Spleen (tissue), 11 donors: Measurements from ENCODE around the gene UGT1A4. TPM values are rescaled to one million over a fixed set of nuclear protein-coding genes. Genes with fewer than 3 reads are reported as not detected.

ENCODE experiments used
- DNase-seq: peaks from one replicate; pipeline ENCODE4 v3.0.0-alpha.2; 2020
- H3K27ac ChIP-seq, 8 donors: fragments of 200-600 bp; sonication (generic) in 7 of 8; 1 replicate in 4 of 8; 2 replicates in 4 of 8; pipeline versions ENCODE4 v1.5.0 to v1.8.0; 2016 to 2021; ENCODE audit warnings: inconsistent platforms in 4 of 8, mild to moderate bottlenecking in 4 of 8, moderate library complexity in 1 of 8
- H3K27me3 ChIP-seq, 7 donors: fragments of 200-600 bp; sonication (generic) in 6 of 7; replicated peaks in 1 of 7; 1 replicate in 4 of 7; 2 replicates in 3 of 7; pipeline versions ENCODE4 v1.5.0 to v1.8.0; 2016 to 2021; ENCODE audit warnings: inconsistent platforms in 3 of 7, mild to moderate bottlenecking in 1 of 7
- H3K36me3 ChIP-seq, 6 donors: fragments of 200-600 bp; sonication (generic) in 5 of 6; 1 replicate in 4 of 6; 2 replicates in 2 of 6; pipeline versions ENCODE4 v1.5.0 to v1.8.0; 2016 to 2021; ENCODE audit warnings: inconsistent platforms in 2 of 6
- H3K4me1 ChIP-seq, 6 donors: fragments of 200-600 bp; sonication (generic) in 5 of 6; 1 replicate in 3 of 6; 2 replicates in 3 of 6; pipeline versions ENCODE4 v1.5.0 to v1.8.0; 2016 to 2021; ENCODE audit warnings: inconsistent platforms in 3 of 6
- H3K4me3 ChIP-seq, 8 donors: fragments of 200-600 bp; sonication (generic) in 7 of 8; 1 replicate in 4 of 8; 2 replicates in 4 of 8; pipeline versions ENCODE4 v1.5.0 to v1.8.0; 2016 to 2021; ENCODE audit warnings: inconsistent platforms in 4 of 8, mild to moderate bottlenecking in 4 of 8, moderate library complexity in 2 of 8
- H3K9me3 ChIP-seq, 8 donors: fragments of 200-600 bp; sonication (generic) in 7 of 8; 1 replicate in 4 of 8; 2 replicates in 4 of 8; pipeline versions ENCODE4 v1.5.0 to v1.8.0; 2016 to 2021; ENCODE audit warnings: inconsistent platforms in 4 of 8
- CTCF ChIP-seq, 11 experiments: fragments of 200-600 bp in 7 of 11; fragments of 450-650 bp in 4 of 11; sonication (generic) in 4 of 11; IDR thresholded peaks in 8 of 11; conservative IDR thresholded peaks in 3 of 11; 1 replicate in 7 of 11; 2 replicates in 4 of 11; pipeline versions ENCODE4 v1.4.0 to v1.8.0; 2016 to 2021; ENCODE audit warnings: antibody characterized with exemption in 11 of 11, inconsistent platforms in 4 of 11, mild to moderate bottlenecking in 1 of 11
- POLR2A ChIP-seq, 3 donors: fragments of 450-650 bp; IDR thresholded peaks; one replicate each; pipeline ENCODE4 v1.5.1; 2017; ENCODE audit warnings: antibody characterized with exemption in 3 of 3, mild to moderate bottlenecking in 1 of 3
- POLR2AphosphoS5 ChIP-seq, 3 donors: sonication (generic); formaldehyde crosslinking; IDR thresholded peaks; one replicate each; pipeline ENCODE4 v1.5.1; 2017; ENCODE audit warnings: antibody characterized with exemption in 3 of 3
- WGBS, 5 donors: extraction: QIAGEN DNeasy Blood & Tissue Kit in 3 of 5; methylation state at CpG; one replicate each; pipeline versions ENCODE4 v1.1.5 to v1.1.7; 2013 to 2018; 5-methylcytosine and 5-hydroxymethylcytosine counted together
- intact Hi-C: fragments of 100-400 bp; cut with DNase I; formaldehyde crosslinking; loops from one replicate; pipeline ENCODE4 v1.15.0; 2023; ENCODE audit warnings: low total_unique reads
- polyA plus RNA-seq, 3 donors: library from polyadenylated mRNA; stranded (reverse); fragments of 200-250 nt; gene quantifications; one replicate each; pipeline ENCODE4 v1.2.1, GENCODE V29; 2013
- total RNA-seq, 7 donors: library from RNA; depleted of rRNA in 3 of 7; stranded (reverse); fragments of >200 nt in 3 of 7; fragmentation: NEBNext Ultra II Directional in 4 of 7; extraction: Animal tissue kit (Norgen Biotek cat#: 25700) in 4 of 7; gene quantifications; one replicate each; pipeline versions ENCODE4 v1.1.0 to v1.2.1, GENCODE V29; 2016 to 2021
- donor health status: healthy with polysubstance abuse.
- donor health status: DM: no; HTN: no; CAD: no; lungs with moderate emphysema.
- donor health status: DM: no; HTN: no; CAD: no.
- donor health status: Bipolar disorder and iron deficiency.
- donor health status: healthy.
- donor health status: DM: no; HTN: no; CAD: no.
- donor health status: DM: yes; HTN: yes; CAD: no.

The UGT1A4 gene
- total and polyA plus RNA-seq, 10 donors, result not detected

GRCh38 chr2:233766416-233766815, 47.9 kb downstream of the UGT1A4 start:
- intact Hi-C loops, result no loop called here
- DNase-seq, result no peak
- Histone ChIP-seq H3K4me1 (no peaks in the 10 kb centered on the region), H3K4me3 (no peak overlapping the region), H3K36me3 (no peaks in the 10 kb centered on the region), H3K27ac (no peak overlapping the region), H3K27me3 (peaks cover 0 to 29% (median 0%) of the 10 kb centered on the region in 7 donors), H3K9me3 (no peaks in the 10 kb centered on the region)
- 74 to 81% (median 80%) methylated on average over 4 of the region's 4 CpGs for WGBS, 5 donors
- TF ChIP-seq POLR2A (IDR thresholded peaks at IDR 0.05), result no peak

GRCh38 chr2:233768076-233768475, 49.5 kb downstream of the UGT1A4 start:
- Histone ChIP-seq H3K36me3 (no peaks in the 10 kb centered on the region), H3K4me3 (no peak overlapping the region), H3K27ac (no peak overlapping the region), H3K4me1 (no peaks in the 10 kb centered on the region), H3K27me3 (peaks cover 0 to 29% (median 0%) of the 10 kb centered on the region in 7 donors), H3K9me3 (no peaks in the 10 kb centered on the region)
- no peak for DNase-seq
- 73 to 82% (median 76%) methylated on average over 4 of the region's 4 CpGs for WGBS, 5 donors
- intact Hi-C loops, result no loop called here
- TF ChIP-seq POLR2A (IDR thresholded peaks at IDR 0.05) (no peak), CTCF (IDR thresholded peaks at IDR 0.05 in 8 of 11, conservative IDR thresholded peaks at IDR 0.05 in 3 of 11) (no peak), POLR2AphosphoS5 (IDR thresholded peaks at IDR 0.05) (no peak)

- intact Hi-C loops, result no loop called here
- no peaks in the 10 kb centered on the region for H3K36me3 ChIP-seq
- no peak overlapping the region for H3K4me3 ChIP-seq
- DNase-seq, result no peak
- peaks cover 0 to 24% (median 0%) of the 10 kb centered on the region in 7 donors for H3K27me3 ChIP-seq
- no peak for TF ChIP-seq CTCF (IDR thresholded peaks at IDR 0.05 in 8 of 11, conservative IDR thresholded peaks at IDR 0.05 in 3 of 11)
- no peak for TF ChIP-seq POLR2AphosphoS5 (IDR thresholded peaks at IDR 0.05)
- TF ChIP-seq POLR2A (IDR thresholded peaks at IDR 0.05), result no peak
- H3K27ac ChIP-seq, result no peak overlapping the region
- no peaks in the 10 kb centered on the region for H3K4me1 ChIP-seq
- WGBS, 5 donors, result 88 to 93% (median 92%) methylated on average over 9 of the region's 9 CpGs
- H3K9me3 ChIP-seq, result no peaks in the 10 kb centered on the region
Observed at GRCh38 chr2:233769260-233769659, 50.7 kb downstream of the UGT1A4 start.

GRCh38 chr2:233772153-233772552, 53.6 kb downstream of the UGT1A4 start:
- Histone ChIP-seq H3K36me3 (no peaks in the 10 kb centered on the region), H3K27ac (no peak overlapping the region), H3K4me3 (no peak overlapping the region), H3K9me3 (peaks cover 0 to 22% (median 12%) of the 10 kb centered on the region in 8 donors), H3K4me1 (no peaks in the 10 kb centered on the region), H3K27me3 (peaks cover 0 to 14% (median 0%) of the 10 kb centered on the region in 7 donors)
- 85 to 93% (median 88%) methylated on average over 11 to 16 of the region's 16 CpGs for WGBS, 5 donors
- no peak for DNase-seq
- TF ChIP-seq CTCF (IDR thresholded peaks at IDR 0.05 in 8 of 11, conservative IDR thresholded peaks at IDR 0.05 in 3 of 11) (no peak), POLR2A (IDR thresholded peaks at IDR 0.05) (no peak), POLR2AphosphoS5 (IDR thresholded peaks at IDR 0.05) (no peak)
- intact Hi-C loops, result no loop called here

GRCh38 chr2:233772583-233772982, 54.0 kb downstream of the UGT1A4 start:
- WGBS, 5 donors, result 68 to 84% (median 73%) methylated on average over 4 to 5 of the region's 5 CpGs
- H3K36me3 ChIP-seq, result no peaks in the 10 kb centered on the region
- TF ChIP-seq POLR2AphosphoS5 (IDR thresholded peaks at IDR 0.05), result no peak
- TF ChIP-seq POLR2A (IDR thresholded peaks at IDR 0.05), result no peak
- no peak for TF ChIP-seq CTCF (IDR thresholded peaks at IDR 0.05 in 8 of 11, conservative IDR thresholded peaks at IDR 0.05 in 3 of 11)
- H3K27ac ChIP-seq, result no peak overlapping the region
- intact Hi-C loops, result no loop called here
- no peak for DNase-seq
- no peaks in the 10 kb centered on the region for H3K4me1 ChIP-seq
- H3K9me3 ChIP-seq, result peaks cover 0 to 26% (median 12%) of the 10 kb centered on the region in 8 donors
- H3K4me3 ChIP-seq, result no peak overlapping the region
- H3K27me3 ChIP-seq, result peaks cover 0 to 10% (median 0%) of the 10 kb centered on the region in 7 donors
